K562 (cell line): ENCODE measurements around the gene THBS1.

Source experiments
- CTCF ChIP-seq, 3 experiments: IDR thresholded peaks in 2 of 3; conservative IDR thresholded peaks in 1 of 3; 2 replicates each; pipeline ENCODE4 v1.5.1; 2011 to 2012; ENCODE audit warnings: low read length in 3 of 3, mild to moderate bottlenecking in 3 of 3, control low read depth in 2 of 3, improper control_type of control experiment in 1 of 3, inconsistent platforms in 1 of 3, low read depth in 1 of 3, mixed read lengths in 1 of 3, moderate library complexity in 1 of 3; ENCODE audit not compliant: insufficient read depth in 2 of 3
- ETV6 ChIP-seq, 3 experiments: fragments of 150-350 bp in 1 of 3; sonication (generic) in 1 of 3; formaldehyde crosslinking in 1 of 3; IDR thresholded peaks; 2 replicates each; pipeline versions ENCODE4 v1.6.1 to v1.8.0; 2014 to 2022; ENCODE audit warnings: borderline replicate concordance in 2 of 3, low read depth in 2 of 3, antibody characterized with exemption in 1 of 3, low read length in 1 of 3, mild to moderate bottlenecking in 1 of 3, missing genetic modification reagents in 1 of 3
- EZH2 ChIP-seq: IDR thresholded peaks from 2 replicates; pipeline ENCODE4 v1.6.1; 2012; ENCODE audit warnings: low read depth, mild to moderate bottlenecking, inconsistent platforms, low read length, borderline replicate concordance
- NFXL1 ChIP-seq: fragments of 450-650 bp; formaldehyde crosslinking; IDR thresholded peaks from 2 replicates; pipeline ENCODE4 v1.4.0; 2021; ENCODE audit warnings: mild to moderate bottlenecking
- ZNF668 ChIP-seq: fragments of 250-450 bp; sonication (Bioruptor Pico); IDR thresholded peaks from 2 replicates; pipeline ENCODE4 v1.8.0; 2022; ENCODE audit warnings: mild to moderate bottlenecking, inconsistent platforms
- ZNF785 ChIP-seq: fragments of 250-450 bp; sonication (Bioruptor Pico); IDR thresholded peaks from 2 replicates; pipeline ENCODE4 v1.4.0; 2020; ENCODE audit warnings: mild to moderate bottlenecking

GRCh38 chr15:39564972-39565665 is 15.8 kb upstream of the THBS1 start:
- TF ChIP-seq EZH2 (no peak), CTCF (IDR thresholded peaks at IDR 0.05 in 2 of 3, conservative IDR thresholded peaks at IDR 0.05 in 1 of 3; ENCODE audit: insufficient read depth in 2 of 3, low read depth in 1 of 3, low read length in 3 of 3) (no peak), NFXL1 (CRISPR knock-in tag) (no peak), ETV6 (IDR thresholded peaks at IDR 0.05; ENCODE audit: borderline replicate concordance in 1 of 2, low read depth in 2 of 2, low read length in 1 of 2) (no peak), ETV6 (CRISPR knock-in tag; IDR thresholded peaks at IDR 0.05; ENCODE audit: borderline replicate concordance) (no peak), ZNF668 (CRISPR knock-in tag) (no peak), ZNF785 (CRISPR knock-in tag) (no peak)
